Upper lobe of right lung (tissue), 1 donor: ENCODE data around the gene PHRF1. TPM values are rescaled to one million over a fixed set of nuclear protein-coding genes. Genes with fewer than 3 reads are reported as not detected.

Experiments used
- ATAC-seq: fragments of 200-7000 bp; cut with Tn5 transposase; one replicate; pipeline ENCODE4 v1.9.1; 2020; ENCODE audit warnings: mild to moderate bottlenecking, moderate library complexity
- DNase-seq: peaks from one replicate; pipeline ENCODE4 v3.0.0-alpha.2; 2020
- H3K27ac ChIP-seq: fragments of 200-600 bp; one replicate; pipeline ENCODE4 v1.8.0; 2022
- H3K27me3 ChIP-seq: fragments of 200-600 bp; one replicate; pipeline ENCODE4 v1.8.0; 2022; ENCODE audit warnings: mild to moderate bottlenecking
- H3K36me3 ChIP-seq: fragments of 200-600 bp; one replicate; pipeline ENCODE4 v1.8.0; 2022
- H3K4me1 ChIP-seq: fragments of 200-600 bp; one replicate; pipeline ENCODE4 v1.8.0; 2022
- H3K4me3 ChIP-seq: fragments of 200-600 bp; one replicate; pipeline ENCODE4 v1.8.0; 2022; ENCODE audit warnings: mild to moderate bottlenecking
- H3K9me3 ChIP-seq: fragments of 200-600 bp; one replicate; pipeline ENCODE4 v1.8.0; 2022
- CTCF ChIP-seq: fragments of 200-600 bp; IDR thresholded peaks from one replicate; pipeline ENCODE4 v1.8.0; 2022; ENCODE audit warnings: antibody characterized with exemption
- intact Hi-C: fragments of 100-400 bp; cut with DNase I; formaldehyde crosslinking; loops from one replicate; pipeline ENCODE4 v1.11.0; 2022
- total RNA-seq: library from RNA; stranded (reverse); fragmentation: NEBNext Ultra II Directional; extraction: Animal tissue kit (Norgen Biotek cat#: 25700); gene quantifications from one replicate; pipeline ENCODE4 v1.2.1, GENCODE V29; 2021
- donor health status: DM: no; HTN: yes; CAD: no; lungs with severe emphysema.

The PHRF1 gene
- total RNA-seq, 1 donor from 2014 or later = 31.0 TPM

GRCh38 chr11:534396-535209 lies 41.7 kb upstream of the PHRF1 start:
- ATAC-seq (peak; percentile 4), DNase-seq (peak; percentile 83)
- intact Hi-C loops = no loop called here
- no peak for TF ChIP-seq CTCF
- Histone ChIP-seq H3K9me3 (no peaks in the 10 kb centered on the region), H3K4me1 (peaks cover 31% of the 10 kb centered on the region), H3K36me3 (peaks cover 27% of the 10 kb centered on the region), H3K4me3 (peak overlapping the region; percentile 92), H3K27ac (peak overlapping the region; percentile 82), H3K27me3 (no peaks in the 10 kb centered on the region)

- Histone ChIP-seq H3K4me1 (peaks cover 31% of the 10 kb centered on the region), H3K27ac (no peak overlapping the region), H3K36me3 (peaks cover 27% of the 10 kb centered on the region), H3K27me3 (no peaks in the 10 kb centered on the region), H3K9me3 (no peaks in the 10 kb centered on the region), H3K4me3 (peak overlapping the region; percentile 92)
- intact Hi-C loops = no loop called here
- no peak for ATAC-seq
- TF ChIP-seq CTCF = no peak
- DNase-seq = no peak
Measured at GRCh38 chr11:535210-535518, 41.1 kb upstream of the PHRF1 start.

- no peaks in the 10 kb centered on the region for H3K9me3 ChIP-seq
- no peak for TF ChIP-seq CTCF
- intact Hi-C loops = no loop called here
- H3K36me3 ChIP-seq = peaks cover 27% of the 10 kb centered on the region
- H3K27me3 ChIP-seq = no peaks in the 10 kb centered on the region
- DNase-seq = peak; percentile 97
- H3K4me3 ChIP-seq = peak within 1 kb of the TSS; percentile 92
- peak; percentile 90 for ATAC-seq
- H3K27ac ChIP-seq = peak within 1 kb of the TSS; percentile 84
- H3K4me1 ChIP-seq = peaks cover 31% of the 10 kb centered on the region
Measured at GRCh38 chr11:535519-536454, 40.5 kb upstream of the PHRF1 start, which contains the start of gene HRAS. TSS of gene HRAS (minus strand) at chr11:535576.

- no peaks in the 10 kb centered on the region for H3K9me3 ChIP-seq
- H3K4me1 ChIP-seq = peaks cover 31% of the 10 kb centered on the region
- peak; percentile 60 for ATAC-seq
- intact Hi-C loops = no loop called here
- no peaks in the 10 kb centered on the region for H3K27me3 ChIP-seq
- no peak for TF ChIP-seq CTCF
- H3K27ac ChIP-seq = peak within 1 kb of the TSS; percentile 84
- H3K36me3 ChIP-seq = peaks cover 17% of the 10 kb centered on the region
- H3K4me3 ChIP-seq = peak within 1 kb of the TSS; percentile 71
- DNase-seq = peak; percentile 94
Measured at GRCh38 chr11:536841-537621, 39.2 kb upstream of the PHRF1 start, which contains the start of gene LRRC56. TSS of gene LRRC56 (plus strand) at chr11:537527. CDS start at chr11:540685, 3,158 bp downstream.
